AG08395 (cell line): Measurements from ENCODE around the gene PHAF1.

ENCODE experiments used
- DNase-seq: peaks from one replicate; pipeline ENCODE4 v3.0.0; 2012; ENCODE audit warnings: mixed read lengths, low spot score

The PHAF1 gene

DNA sequence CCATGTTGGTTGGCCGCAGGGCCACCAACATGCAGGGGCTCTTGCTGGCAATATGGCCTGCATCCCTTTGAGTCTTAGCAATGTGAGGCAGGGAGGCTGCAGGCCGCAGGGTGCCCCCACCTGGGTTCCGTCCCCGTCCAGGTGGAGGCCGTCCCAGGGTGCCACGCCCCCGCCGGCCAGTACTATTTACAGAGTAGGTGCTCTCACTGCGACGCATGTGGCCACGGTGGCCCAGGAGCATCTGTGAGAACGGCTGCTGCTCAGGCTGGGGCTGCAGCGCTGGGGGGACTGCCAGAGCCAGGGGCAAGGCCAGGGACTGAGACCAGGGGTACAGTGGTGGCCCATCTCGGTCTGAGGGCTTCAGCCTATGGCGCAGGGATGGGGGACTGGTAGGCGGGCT, 70.4 kb downstream of the PHAF1 start:
- DNase-seq, result no peak

- DNase-seq, result peak; percentile 80
Measured at GRCh38 chr16:67181346-67181745, 71.6 kb downstream of the PHAF1 start.

GRCh38 chr16:67182288-67182687, 72.5 kb downstream of the PHAF1 start:
- DNase-seq, result no peak

DNA sequence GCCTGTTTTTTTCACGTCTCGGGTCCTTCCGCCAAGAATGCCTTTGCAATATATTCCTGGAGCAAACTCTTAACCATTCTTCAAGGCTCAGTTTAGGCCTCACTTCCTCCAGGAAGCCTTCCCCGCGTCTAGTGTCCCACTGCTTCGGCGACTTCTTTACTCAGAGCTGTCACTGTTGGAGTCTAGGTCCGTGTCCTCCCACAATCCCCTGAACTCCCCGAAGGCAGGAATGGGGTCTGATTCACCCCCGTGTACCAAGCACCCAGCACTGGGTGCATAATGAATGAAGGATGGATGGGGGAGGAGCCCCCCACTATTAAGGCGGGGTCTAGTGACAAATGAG, 73.5 kb downstream of the PHAF1 start:
- no peak for DNase-seq

- DNase-seq, result peak; percentile 99
Measured at GRCh38 chr16:67183627-67184452, 74.1 kb downstream of the PHAF1 start, which contains the start of gene MATCAP1. Gene MATCAP1 (minus strand): TSS chr16:67183963. CDS start chr16:67180610, 3,353 bp downstream.

DNA sequence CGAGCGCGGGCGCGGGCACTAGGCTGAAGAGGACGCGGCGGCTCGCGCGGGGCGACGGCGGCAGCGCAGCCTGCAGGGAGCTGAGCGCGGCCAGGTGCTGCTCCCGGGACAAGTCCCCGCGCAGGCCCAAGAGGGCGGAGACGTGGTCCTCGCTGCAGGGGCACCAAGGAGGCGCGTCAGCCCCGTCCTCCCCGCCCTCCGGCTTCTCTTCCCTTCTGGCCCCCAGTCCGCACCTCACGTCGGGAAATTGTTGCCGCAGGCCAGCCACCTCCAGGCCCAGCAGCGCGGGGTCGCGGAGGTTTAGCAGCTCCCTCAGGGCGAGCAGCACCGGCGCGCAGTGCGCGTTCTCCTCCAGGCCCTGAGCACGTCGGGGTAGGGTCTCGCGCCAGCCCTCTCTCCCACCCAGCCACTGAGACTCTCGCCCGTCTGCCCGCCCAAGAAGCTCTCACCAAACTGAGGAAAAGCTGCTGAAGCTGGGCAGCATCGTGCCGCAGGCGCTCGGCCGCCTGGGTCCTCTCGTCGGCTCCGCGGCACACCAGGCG, 74.8 kb downstream of the PHAF1 start:
- DNase-seq, result no peak

DNA sequence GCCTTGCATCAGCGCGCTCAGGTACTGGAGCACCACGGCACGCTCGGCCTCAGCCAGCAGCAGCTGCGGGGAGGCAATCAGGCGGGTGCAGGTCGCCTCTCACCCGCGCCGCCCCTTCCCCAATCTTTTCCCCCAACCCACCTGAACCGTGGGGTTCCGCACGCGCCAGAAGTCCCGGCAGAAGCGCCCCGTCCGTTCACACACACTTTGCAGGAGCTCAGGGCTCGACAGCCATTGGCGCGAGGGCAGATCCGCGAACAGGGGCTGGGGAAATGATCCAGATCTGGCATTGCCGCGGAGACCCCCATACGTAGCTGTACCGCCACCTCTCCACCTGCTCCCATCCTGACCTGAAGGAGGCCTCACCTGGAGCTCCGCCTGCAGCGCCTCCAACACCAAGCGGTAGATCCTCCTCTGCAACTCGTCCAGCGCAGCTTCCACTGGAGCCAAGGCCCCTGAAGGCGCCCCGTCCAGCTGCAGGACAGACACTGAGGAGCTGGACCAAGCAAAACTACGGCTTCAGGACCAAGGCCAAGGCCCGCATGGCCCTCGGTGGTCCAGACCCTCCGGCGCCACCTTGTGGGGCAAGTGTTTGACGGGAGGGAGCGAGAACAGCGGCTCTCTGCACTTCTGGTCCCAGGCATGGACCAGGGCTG, 75.4 kb downstream of the PHAF1 start:
- DNase-seq, result peak; percentile 80

- DNase-seq, result no peak
Measured at GRCh38 chr16:67185651-67186134, 76.0 kb downstream of the PHAF1 start.

DNA sequence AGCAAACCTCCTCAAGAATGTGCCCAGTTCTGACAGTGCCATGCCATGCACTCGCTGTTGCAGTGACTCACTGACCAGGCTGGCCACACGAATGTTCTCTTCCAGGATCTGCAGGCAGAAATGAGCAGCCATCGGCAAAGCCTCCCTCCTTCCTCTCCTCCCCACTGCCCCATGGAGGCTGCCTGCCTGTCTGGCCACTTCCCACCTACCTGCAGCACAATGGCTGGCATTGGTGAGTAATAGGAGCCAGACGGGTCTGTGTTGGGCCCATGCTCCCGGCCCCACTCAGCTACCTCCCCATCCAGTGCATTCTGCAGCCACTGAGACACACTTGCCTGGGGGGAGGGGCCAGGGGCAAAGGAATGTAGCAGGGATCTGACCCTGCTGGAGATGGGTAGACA, 76.8 kb downstream of the PHAF1 start:
- DNase-seq, result peak; percentile 48

- no peak for DNase-seq
Measured at GRCh38 chr16:67187175-67187890, 77.6 kb downstream of the PHAF1 start.

DNA sequence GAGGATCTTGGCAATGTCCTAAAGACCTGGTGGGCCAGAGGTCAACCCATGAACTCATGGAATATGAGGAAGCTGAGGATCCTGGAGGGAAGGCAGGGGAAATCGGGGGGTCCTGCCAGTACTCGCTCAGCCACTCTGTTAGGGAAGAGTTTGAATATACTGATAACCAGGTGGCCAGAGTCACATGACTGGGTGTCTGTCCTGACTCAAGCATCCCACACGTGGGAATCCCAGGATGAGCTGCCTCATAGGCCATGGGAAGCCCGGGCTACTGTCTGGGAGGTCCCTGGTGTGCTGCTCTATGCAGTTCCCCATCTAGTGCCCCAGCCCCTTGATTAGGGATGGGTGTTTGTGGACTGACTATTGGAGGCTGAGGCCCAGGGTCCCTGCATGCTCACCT, 78.6 kb downstream of the PHAF1 start:
- no peak for DNase-seq

DNA sequence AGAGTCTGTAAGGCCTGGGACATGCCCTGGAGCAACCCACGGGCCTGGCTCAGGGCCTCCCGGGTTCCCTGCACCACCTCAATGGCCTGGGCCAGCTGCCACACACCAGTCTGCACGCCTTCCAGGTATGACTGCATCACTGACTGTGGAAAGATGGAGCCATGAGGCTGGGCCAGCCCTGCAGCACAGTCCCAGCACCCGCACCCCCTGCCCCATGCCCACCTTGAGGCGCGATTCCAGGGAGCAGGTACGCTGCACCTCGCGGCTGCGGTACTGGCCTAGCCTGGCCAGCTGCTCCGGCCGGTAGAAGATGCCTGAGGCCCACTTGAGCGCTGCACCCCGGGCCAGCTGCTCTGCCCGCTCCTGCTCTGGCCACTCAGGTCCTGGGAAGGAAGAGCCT, 79.1 kb downstream of the PHAF1 start:
- DNase-seq, result no peak

- no peak for DNase-seq
Measured at GRCh38 chr16:67190041-67190440, 80.3 kb downstream of the PHAF1 start, which contains the start of gene EXOC3L1. Gene EXOC3L1 (minus strand): TSS chr16:67190136. CDS start chr16:67189676, 460 bp downstream.

DNA sequence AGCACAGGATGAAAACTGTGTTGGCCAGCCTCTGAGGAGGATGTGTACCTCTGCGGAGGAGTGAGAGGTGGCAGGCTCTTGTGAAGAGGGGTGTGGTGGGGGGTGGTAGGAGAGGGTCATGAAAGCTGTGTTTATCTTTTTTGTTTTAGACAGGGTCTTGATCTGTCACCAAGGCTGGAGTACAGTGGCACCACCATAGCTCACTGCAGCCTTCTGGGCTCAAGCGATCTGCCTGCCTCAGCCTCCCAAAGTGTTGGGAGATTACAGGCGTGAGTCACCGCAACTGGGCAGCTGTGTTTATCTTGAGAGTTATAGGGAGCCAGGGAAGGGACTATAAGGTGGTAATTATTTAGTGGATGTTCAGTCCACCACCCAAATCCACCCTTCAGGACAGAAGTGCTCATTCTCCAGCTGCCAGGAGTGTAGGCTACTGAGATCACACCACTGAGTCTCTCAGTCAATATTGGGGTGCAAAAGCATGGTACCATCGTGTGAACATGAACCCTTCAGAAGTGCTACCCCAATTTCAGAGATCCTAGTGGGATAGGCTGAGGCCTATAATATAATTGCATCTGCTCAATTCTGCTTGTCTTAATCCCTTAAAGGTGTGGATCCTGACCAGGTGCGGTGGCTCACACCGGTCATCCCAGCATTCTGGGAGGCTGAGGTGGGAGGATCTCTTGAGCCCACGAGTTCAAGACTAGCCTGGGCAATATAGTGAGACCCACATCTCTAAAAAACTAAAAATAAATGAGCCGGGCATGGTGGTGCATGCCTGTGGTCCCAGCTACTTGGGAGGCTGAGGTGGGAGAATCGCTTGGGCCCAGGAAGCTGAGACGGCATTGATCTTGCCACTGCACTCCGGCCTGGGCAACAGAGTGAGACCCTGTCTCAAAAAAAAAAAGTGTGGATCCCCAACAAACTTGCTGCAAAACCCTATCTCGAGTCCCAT, 81.0 kb downstream of the PHAF1 start:
- no peak for DNase-seq

DNA sequence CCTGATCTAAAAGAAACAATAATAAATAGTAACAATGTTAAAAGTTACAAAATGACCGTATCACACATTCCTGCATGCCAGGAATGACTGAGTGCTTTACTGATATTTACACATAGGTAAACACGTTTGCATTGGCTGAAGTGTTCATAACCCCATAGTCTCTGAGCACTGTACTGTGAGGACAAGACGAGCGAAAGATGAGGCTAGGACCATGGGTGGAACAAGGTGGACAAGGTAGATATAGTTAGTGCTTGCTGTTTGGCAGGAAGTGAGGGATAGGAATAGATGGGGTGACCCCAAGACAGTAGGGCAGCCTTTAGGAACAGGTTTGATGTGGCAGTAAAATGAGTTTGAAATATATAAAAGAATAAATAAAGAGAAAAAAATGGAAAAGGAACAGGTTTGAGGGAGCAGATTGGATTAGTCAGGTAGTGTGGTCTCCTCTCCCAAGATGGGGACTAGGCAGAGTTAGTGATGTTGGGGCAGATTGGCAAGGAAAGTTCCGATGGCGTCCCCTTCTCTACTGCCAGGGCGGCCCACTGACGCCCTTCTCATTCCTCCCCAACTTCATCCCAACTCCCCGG, 81.8 kb downstream of the PHAF1 start:
- DNase-seq, result no peak

DNA sequence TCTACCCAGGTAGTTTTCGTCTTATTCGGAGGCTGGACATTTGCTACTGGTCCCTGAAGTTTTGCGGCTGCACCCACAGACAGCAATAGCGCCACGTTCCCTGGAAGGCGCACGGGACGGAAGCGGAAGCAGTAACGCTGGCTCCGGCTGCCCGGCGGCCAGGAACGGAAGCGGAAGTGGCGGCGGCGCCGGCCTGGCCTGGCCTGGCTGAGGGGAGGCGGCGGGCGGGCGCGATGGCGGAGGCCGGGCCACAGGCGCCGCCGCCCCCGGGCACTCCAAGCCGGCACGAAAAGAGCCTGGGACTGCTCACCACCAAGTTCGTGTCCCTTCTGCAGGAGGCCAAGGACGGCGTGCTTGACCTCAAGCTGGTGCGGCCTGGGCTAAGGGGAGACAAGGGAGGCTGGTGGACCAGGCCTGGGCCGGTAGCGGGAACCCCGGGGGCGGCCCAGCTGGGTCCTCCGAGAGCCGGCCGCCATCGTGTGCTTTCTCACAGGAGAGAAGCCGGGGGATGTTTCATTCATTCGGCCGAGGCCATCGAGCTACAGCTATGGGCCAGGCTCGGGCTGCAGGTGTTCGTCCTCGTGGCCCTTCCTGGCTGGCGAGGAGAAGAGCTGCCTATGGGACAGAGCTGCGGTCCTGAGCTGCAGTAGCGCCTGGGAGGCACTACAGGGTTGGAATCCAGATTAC, 82.4 kb downstream of the PHAF1 start, which contains the start of gene E2F4:
Gene E2F4 (plus strand): TSS at position 161 of the 687 bp plus-strand sequence. CDS start 73 bp downstream, at position 234.
- DNase-seq, result peak; percentile 94

GRCh38 chr16:67192781-67193361, 83.1 kb downstream of the PHAF1 start:
- DNase-seq, result no peak

DNA sequence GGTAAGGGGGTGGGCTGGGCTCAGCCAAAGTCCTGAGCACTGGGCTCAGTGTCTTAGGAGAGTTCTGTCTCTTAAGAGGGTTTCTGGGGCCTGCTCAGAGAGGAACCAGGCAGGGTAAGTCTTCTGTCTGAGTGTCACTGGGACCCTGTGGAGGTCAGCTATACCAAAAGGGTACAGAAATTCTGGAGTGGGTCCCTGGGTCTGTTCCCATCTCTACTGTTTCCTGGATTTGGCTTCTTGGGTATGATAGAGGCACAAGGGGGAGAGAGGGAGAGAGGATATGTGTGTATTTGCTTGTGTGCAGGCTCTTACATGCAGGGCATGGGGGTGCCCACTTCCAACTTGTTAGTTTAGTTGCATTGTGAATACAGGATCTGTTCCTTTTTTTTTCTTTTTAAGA, 83.8 kb downstream of the PHAF1 start:
- DNase-seq, result no peak

DNA sequence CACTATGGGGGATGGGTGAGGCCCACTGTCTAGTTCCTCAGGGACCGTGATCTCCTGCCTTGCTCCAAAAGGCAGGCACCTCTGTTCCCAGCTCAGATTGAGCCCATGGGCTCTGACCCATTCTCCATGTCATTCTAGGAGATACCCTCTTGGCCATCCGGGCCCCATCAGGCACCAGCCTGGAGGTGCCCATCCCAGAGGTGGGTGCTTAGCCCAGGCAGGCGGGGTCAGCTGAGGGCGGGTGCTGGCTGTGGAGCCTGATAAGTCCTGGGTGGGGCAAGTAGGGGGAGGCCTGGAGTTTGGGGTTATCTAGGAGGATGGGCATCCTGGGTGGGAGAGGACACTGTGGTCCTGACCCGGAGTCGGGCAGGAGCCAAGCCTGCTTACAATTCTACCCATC, 84.5 kb downstream of the PHAF1 start:
- DNase-seq, result no peak

DNA sequence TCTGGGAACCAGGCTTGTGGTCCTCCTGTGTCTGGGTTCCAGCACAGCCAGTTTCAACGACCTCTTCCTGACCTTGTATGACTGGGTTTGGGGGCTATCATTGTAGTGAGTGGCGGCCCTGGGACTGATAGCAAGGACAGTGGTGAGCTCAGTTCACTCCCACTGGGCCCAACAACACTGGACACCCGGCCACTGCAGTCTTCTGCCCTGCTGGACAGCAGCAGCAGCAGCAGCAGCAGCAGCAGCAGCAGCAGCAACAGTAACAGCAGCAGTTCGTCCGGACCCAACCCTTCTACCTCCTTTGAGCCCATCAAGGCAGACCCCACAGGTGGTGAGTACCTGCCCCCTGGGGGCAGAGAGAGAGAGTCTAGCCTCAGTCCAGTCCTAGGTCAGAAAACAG, 85.9 kb downstream of the PHAF1 start:
- DNase-seq, result no peak
